Duodenal mucosa (tissue), 2 donors: ENCODE measurements around the gene NR4A1.

Experiments
- H3K27ac ChIP-seq: one replicate; pipeline ENCODE4 v1.7.0; 2013; ENCODE audit warnings: low read depth, low read length
- H3K27me3 ChIP-seq, 2 donors: one replicate each; pipeline ENCODE4 v1.7.0; 2013; ENCODE audit warnings: low read length in 2 of 2, control low read depth in 1 of 2; ENCODE audit not compliant: insufficient read depth in 2 of 2, control insufficient read depth in 1 of 2
- H3K36me3 ChIP-seq, 2 donors: one replicate each; pipeline ENCODE4 v1.7.0; 2013; ENCODE audit warnings: low read length in 2 of 2, control low read depth in 1 of 2; ENCODE audit not compliant: insufficient read depth in 2 of 2, control insufficient read depth in 1 of 2
- H3K4me1 ChIP-seq, 2 donors: one replicate each; pipeline ENCODE4 v1.7.0; 2013; ENCODE audit warnings: low read length in 2 of 2, control low read depth in 1 of 2; ENCODE audit not compliant: insufficient read depth in 2 of 2, control insufficient read depth in 1 of 2
- H3K4me3 ChIP-seq, 2 donors: one replicate each; pipeline ENCODE4 v1.7.0; 2013; ENCODE audit warnings: low read length in 2 of 2, low read depth in 1 of 2
- H3K9ac ChIP-seq, 2 donors: one replicate each; pipeline ENCODE4 v1.7.0; 2013; ENCODE audit warnings: low read length in 2 of 2, low read depth in 1 of 2
- H3K9me3 ChIP-seq, 2 donors: one replicate each; pipeline ENCODE4 v1.7.0; 2013; ENCODE audit warnings: low read length in 2 of 2, control low read depth in 1 of 2; ENCODE audit not compliant: control insufficient read depth in 1 of 2

Gene NR4A1

DNA sequence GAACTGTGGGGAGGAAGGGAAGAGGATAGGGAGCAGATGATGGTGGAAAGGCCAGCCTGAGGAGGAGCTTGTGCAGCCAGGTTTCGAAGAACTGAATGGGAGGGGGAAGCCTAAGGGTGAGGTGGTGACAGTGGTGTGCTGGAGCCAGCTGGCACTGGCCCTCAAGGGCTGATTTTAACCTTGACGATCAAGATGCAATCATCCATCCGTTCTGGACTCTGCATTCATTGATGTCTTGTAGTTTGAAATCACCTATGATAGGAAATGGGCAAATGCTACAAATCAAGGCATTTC lies 15.8 kb downstream of the NR4A1 start:
- Histone ChIP-seq H3K27ac (no peak overlapping the region), H3K4me3 (no peak overlapping the region), H3K4me1 (peaks cover 24% of the 10 kb centered on the region in 2 donors), H3K27me3 (no peaks in the 10 kb centered on the region), H3K9ac (no peak overlapping the region), H3K36me3 (no peaks in the 10 kb centered on the region), H3K9me3 (no peaks in the 10 kb centered on the region)

DNA sequence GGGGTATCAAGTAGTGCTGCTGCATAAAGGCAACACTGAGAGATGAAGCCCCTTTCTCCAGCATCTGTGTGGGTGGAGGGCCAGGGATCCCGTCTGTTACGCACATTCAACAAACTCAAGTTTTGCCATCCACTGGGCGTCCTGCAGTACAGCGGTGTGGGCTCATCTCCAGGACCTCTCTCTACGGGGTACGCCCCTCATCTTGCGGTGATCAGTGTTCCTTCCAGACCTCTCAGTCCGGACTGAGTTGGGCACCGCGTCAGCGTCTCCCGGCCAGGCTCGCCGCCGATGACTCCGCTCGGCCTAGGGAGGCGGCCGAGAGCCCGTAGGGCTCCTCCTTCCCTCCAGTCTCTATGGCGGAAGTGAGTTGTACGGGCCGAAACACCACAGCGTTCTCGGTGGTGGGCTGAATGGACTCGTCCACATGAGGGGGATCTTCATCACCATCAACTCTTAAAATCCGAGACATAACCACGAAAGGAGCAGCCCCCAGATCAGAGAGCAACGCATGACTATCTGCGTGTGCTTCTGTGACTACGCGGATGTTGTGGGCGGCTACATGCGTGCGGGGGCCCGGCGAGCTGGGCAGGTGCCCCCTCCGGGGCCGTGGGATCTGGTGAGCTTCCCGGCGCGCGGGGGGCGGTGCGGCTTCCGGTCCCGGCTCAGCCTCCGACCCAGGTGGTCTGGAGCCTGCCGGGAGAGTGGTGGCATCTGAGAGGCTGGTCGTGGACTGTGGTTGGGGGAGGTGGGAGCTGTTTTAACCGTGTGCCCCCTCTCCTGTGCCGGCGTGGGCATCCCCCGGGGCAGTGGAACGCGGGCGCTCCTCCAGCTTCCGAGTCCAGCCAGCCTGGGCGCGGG lies 18.3 kb downstream of the NR4A1 start, which contains the start of gene ATG101:
Gene ATG101, plus strand, starts transcription at position 652 of the 858 bp plus-strand sequence. CDS start 3,673 bp downstream, outside the sequence.
- H3K4me3 ChIP-seq: peak within 1 kb of the TSS; percentile 97 to 98
- H3K27me3 ChIP-seq: no peaks in the 10 kb centered on the region
- no peaks in the 10 kb centered on the region for H3K9me3 ChIP-seq
- peaks cover 38% of the 10 kb centered on the region in 2 donors for H3K4me1 ChIP-seq
- H3K36me3 ChIP-seq: peaks cover 5 to 17% of the 10 kb centered on the region in 2 donors
- peak within 1 kb of the TSS; percentile 87 for H3K27ac ChIP-seq
- peak within 1 kb of the TSS; percentile 74 to 96 for H3K9ac ChIP-seq

DNA sequence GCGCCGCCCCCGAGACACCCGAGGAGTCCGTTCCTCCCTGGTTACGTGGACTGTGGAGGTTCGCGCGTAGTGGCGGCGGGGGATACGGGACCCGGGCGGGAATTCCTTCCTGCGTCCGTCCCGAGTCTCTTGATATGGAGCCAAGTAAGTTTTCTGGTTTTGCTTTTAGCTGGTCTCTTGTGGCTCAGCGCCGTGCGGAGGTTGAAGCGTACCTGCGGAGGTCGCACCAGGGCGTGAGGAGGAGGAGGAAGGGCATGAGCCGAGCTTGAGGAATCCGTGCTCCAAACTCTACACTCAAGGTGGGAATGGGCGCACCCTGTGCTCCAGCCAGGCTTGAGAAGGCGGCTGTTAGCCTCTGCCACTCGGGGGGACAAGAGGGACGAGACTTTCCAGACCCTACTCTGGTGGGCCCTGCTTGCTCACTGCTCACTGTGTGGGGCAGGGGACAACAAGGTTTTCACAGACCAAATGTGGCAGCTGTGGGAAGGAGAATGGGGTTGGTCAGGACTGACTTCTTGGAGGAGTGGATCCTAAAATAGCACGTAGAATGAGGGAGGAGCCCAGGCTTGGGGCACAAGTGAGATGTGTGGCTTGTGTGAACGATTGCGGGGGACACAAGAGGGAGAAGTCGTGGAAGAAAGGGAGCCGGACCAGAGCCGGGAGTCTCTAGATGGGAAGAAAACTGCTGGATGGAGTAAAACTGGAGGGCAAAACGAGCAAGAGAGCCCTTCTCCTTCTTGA lies 19.1 kb downstream of the NR4A1 start:
- no peaks in the 10 kb centered on the region for H3K9me3 ChIP-seq
- peak overlapping the region; percentile 97 to 98 for H3K4me3 ChIP-seq
- H3K9ac ChIP-seq: peak overlapping the region; percentile 74 to 96
- H3K27ac ChIP-seq: peak overlapping the region; percentile 87
- peaks cover 38% of the 10 kb centered on the region in 2 donors for H3K4me1 ChIP-seq
- no peaks in the 10 kb centered on the region for H3K27me3 ChIP-seq
- H3K36me3 ChIP-seq: peaks cover 11 to 25% of the 10 kb centered on the region in 2 donors

DNA sequence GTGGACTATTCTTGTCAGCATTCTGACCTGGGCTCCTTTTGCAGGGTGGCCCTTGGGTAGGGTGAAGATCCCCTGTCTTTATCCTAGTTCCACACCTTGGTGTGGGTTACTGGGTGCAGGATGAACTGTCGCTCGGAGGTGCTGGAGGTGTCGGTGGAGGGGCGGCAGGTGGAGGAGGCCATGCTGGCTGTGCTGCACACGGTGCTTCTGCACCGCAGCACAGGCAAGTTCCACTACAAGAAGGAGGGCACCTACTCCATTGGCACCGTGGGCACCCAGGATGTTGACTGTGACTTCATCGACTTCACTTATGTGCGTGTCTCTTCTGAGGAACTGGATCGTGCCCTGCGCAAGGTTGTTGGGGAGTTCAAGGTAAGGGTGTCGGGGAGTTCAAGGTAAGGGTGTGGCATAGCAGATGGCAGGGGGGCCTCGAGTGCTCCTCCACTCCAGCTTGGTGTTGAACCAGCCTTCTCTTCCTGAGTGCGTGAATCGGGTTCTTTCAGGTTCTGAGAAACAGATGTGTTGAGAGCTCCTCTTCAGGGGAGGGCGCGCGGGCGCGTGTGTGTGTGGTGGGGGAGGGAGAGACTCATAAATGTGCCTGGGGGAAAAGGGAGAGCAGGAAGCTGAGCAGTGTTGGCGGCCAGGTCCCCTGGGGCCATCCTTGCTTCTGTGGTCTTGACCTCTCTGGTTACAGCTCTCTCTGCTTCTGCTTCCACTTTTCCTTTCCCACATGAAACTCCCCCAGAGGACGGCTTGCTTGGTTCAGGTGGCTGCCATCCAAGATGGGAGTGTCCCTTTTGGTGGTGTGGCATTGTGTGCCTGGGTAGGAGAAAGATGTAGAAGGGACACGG lies 22.5 kb downstream of the NR4A1 start:
- no peak overlapping the region for H3K9ac ChIP-seq
- H3K4me1 ChIP-seq: peaks cover 33 to 38% of the 10 kb centered on the region in 2 donors
- H3K27me3 ChIP-seq: no peaks in the 10 kb centered on the region
- no peak overlapping the region for H3K27ac ChIP-seq
- H3K36me3 ChIP-seq: peaks cover 33 to 51% of the 10 kb centered on the region in 2 donors
- H3K4me3 ChIP-seq: no peak overlapping the region
- no peaks in the 10 kb centered on the region for H3K9me3 ChIP-seq

DNA sequence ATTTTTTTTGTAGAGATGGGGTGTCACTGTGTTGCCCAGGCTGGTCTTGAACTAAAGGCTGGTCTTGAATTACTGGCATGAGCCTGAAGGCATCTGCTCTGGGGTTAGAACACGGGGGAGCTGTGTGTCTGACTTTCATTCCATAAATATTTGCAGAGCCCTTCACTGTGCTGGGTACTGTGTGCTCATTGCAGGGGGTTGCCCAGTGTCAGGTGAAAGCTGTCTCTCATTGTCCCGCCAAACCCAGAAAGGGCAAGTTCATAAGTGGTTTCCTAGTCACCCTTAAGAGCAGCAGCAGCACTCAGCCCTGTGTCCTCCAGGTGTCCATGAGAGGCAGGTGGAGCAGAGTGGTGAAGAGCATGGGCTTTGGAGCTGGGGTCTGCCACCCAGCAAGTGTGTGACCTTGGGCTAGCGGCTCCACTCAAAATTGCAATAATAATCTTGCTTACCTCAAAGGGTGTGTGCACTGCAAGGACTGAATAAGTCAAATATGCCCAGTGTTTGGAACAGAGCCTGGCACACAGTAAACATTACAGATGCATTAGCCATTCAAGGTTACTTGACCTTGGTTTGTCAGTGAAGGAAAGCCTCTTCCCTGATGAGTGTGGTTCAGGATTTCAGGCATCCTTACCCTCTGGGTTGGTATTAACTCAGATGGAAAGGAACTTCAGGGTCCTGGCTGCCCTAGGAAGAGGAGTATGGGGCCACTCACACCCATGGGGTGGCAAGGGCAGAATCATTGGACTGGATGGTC lies 23.9 kb downstream of the NR4A1 start:
- no peak overlapping the region for H3K27ac ChIP-seq
- H3K36me3 ChIP-seq: peaks cover 33 to 51% of the 10 kb centered on the region in 2 donors

DNA sequence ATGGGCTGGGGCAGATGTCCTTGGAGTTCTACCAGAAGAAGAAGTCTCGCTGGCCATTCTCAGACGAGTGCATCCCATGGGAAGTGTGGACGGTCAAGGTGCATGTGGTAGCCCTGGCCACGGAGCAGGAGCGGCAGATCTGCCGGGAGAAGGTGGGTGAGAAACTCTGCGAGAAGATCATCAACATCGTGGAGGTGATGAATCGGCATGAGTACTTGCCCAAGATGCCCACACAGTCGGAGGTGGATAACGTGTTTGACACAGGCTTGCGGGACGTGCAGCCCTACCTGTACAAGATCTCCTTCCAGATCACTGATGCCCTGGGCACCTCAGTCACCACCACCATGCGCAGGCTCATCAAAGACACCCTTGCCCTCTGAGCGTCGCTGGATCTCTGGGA lies 25.6 kb downstream of the NR4A1 start:
- H3K4me1 ChIP-seq: peaks cover 22 to 27% of the 10 kb centered on the region in 2 donors
- H3K36me3 ChIP-seq: peaks cover 33 to 51% of the 10 kb centered on the region in 2 donors
- no peak overlapping the region for H3K9ac ChIP-seq

More for the DNA sequence above, 23.9 kb downstream of the NR4A1 start:
- no peak overlapping the region for H3K9ac ChIP-seq
- no peak overlapping the region for H3K4me3 ChIP-seq
- no peaks in the 10 kb centered on the region for H3K9me3 ChIP-seq
- H3K4me1 ChIP-seq: peaks cover 29 to 33% of the 10 kb centered on the region in 2 donors
- no peaks in the 10 kb centered on the region for H3K27me3 ChIP-seq

DNA sequence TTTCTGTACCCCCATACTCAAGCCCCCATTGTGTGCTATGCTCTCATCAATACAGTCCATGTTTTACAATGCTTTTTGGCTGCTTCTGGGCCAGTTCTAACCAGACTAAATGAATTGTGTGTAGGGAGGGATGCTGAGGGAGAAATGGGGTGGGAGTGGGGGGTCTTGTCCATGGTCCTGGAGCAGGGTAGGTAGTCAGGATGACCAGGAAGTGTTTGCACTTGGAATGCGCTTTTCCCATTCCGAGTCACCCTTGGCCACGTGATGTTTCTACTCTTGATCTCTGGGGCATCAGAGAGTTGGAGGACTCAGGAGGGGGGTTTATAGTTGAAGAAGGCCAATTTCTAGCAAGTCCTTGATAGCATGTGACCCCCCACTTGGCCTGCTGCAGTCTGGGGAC lies 27.0 kb downstream of the NR4A1 start:
- Histone ChIP-seq H3K27ac (no peak overlapping the region), H3K4me3 (no peak overlapping the region), H3K27me3 (no peaks in the 10 kb centered on the region), H3K36me3 (peaks cover 30 to 47% of the 10 kb centered on the region in 2 donors), H3K4me1 (peaks cover 21 to 25% of the 10 kb centered on the region in 2 donors), H3K9me3 (no peaks in the 10 kb centered on the region), H3K9ac (no peak overlapping the region)

More for the DNA sequence above, 25.6 kb downstream of the NR4A1 start:
- no peaks in the 10 kb centered on the region for H3K27me3 ChIP-seq
- no peak overlapping the region for H3K27ac ChIP-seq
- no peaks in the 10 kb centered on the region for H3K9me3 ChIP-seq
- no peak overlapping the region for H3K4me3 ChIP-seq

DNA sequence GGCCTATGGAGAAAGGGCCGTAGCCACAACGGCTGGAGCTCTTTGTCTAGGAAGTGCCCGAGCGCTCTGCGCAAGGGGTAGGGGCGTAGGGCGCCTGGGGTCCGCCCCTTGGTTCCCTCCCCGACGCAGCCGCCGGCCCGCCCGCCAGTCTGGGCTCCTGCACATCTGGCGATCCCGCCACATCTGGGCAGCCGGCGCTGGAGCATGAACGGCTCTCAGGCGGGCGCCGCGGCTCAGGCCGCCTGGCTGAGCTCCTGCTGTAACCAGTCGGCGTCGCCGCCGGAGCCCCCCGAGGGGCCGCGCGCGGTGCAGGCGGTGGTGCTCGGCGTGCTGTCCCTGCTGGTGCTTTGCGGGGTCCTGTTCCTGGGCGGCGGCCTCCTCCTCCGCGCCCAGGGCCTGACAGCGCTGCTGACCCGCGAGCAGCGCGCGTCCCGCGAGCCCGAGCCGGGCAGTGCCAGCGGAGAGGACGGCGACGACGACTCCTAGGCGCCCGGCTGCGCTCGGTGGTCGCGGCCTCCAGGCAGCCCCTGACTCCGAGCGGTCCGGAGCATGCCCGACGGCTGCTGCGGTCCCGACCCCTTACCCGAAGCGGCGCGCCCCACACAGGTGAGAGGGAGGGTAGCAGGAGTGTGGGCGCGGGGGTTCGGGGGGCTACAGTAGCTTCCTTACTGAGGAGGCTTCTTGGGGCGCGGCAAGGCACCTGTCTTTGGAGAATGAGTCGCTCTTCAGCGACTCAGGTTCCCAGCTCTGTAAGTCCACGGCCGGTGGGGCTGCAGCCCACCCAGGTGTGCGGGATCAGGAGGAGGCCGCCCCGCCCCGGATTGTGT lies 28.5 kb downstream of the NR4A1 start, which contains the start of gene SMIM41:
Gene SMIM41, plus strand, starts transcription at position 129 of the 827 bp plus-strand sequence. Its CDS starts 76 bp downstream, at position 205.
- Histone ChIP-seq H3K9ac (no peak within 1 kb of the TSS), H3K4me1 (peaks cover 15 to 17% of the 10 kb centered on the region in 2 donors), H3K27me3 (no peaks in the 10 kb centered on the region), H3K36me3 (peaks cover 28 to 32% of the 10 kb centered on the region in 2 donors), H3K27ac (no peak within 1 kb of the TSS), H3K4me3 (peak within 1 kb of the TSS in 1 of 2 donors; percentile 6), H3K9me3 (no peaks in the 10 kb centered on the region)
